Neuronal stem cell (in vitro differentiated cells): ENCODE results near the gene TBC1D4.

Experiments
- DNase-seq: peaks from one replicate; pipeline ENCODE4 v3.0.0-alpha.2; 2013; ENCODE audit warnings: low spot score
- H2AFZ ChIP-seq: one replicate; pipeline ENCODE4 v1.6.1; 2013; ENCODE audit warnings: mild to moderate bottlenecking, low read length, inconsistent platforms
- H2AK5ac ChIP-seq: 2 replicates; pipeline ENCODE4 v1.6.1; 2013; ENCODE audit warnings: low read depth, mild to moderate bottlenecking, inconsistent platforms, low read length, moderate library complexity, mixed read lengths
- H2BK120ac ChIP-seq: 2 replicates; pipeline ENCODE4 v1.6.1; 2013; ENCODE audit warnings: low read depth, mild to moderate bottlenecking, inconsistent platforms, low read length, moderate library complexity, mixed read lengths
- H2BK12ac ChIP-seq: one replicate; pipeline ENCODE4 v1.6.1; 2013; ENCODE audit warnings: low read length, inconsistent platforms
- H2BK15ac ChIP-seq: 2 replicates; pipeline ENCODE4 v1.6.1; 2013; ENCODE audit warnings: mild to moderate bottlenecking, low read length, inconsistent platforms, mixed read lengths
- H2BK5ac ChIP-seq: one replicate; pipeline ENCODE4 v1.6.1; 2013; ENCODE audit warnings: inconsistent platforms, mild to moderate bottlenecking, low read length, moderate library complexity
- H3K14ac ChIP-seq: one replicate; pipeline ENCODE4 v1.6.1; 2013; ENCODE audit warnings: low read length, inconsistent platforms
- H3K18ac ChIP-seq: 2 replicates; pipeline ENCODE4 v1.6.1; 2013; ENCODE audit warnings: low read length, inconsistent platforms
- H3K23ac ChIP-seq: 2 replicates; pipeline ENCODE4 v1.6.1; 2013; ENCODE audit warnings: low read depth, mild to moderate bottlenecking, mixed read lengths, low read length, inconsistent platforms; ENCODE audit not compliant: poor library complexity
- H3K27ac ChIP-seq: replicated peaks from 3 replicates; pipeline ENCODE4 v1.5.1; 2013; ENCODE audit warnings: low read length, inconsistent platforms
- H3K27me3 ChIP-seq, 3 experiments: 2 replicates each; pipeline ENCODE4 v1.6.1; 2013; ENCODE audit warnings: low read length in 3 of 3, mild to moderate bottlenecking in 2 of 3, inconsistent platforms in 1 of 3, low read depth in 1 of 3, mixed read lengths in 1 of 3, moderate library complexity in 1 of 3; ENCODE audit not compliant: control insufficient read depth in 3 of 3, insufficient read depth in 3 of 3
- H3K36me3 ChIP-seq, 2 donors: replicated peaks in 1 of 2; 2 replicates each; pipeline ENCODE4 v1.6.1; 2013; ENCODE audit warnings: low read length in 2 of 2; ENCODE audit not compliant: control insufficient read depth in 2 of 2, insufficient read depth in 2 of 2
- H3K4ac ChIP-seq: 2 replicates; pipeline ENCODE4 v1.6.1; 2013; ENCODE audit warnings: inconsistent platforms, mild to moderate bottlenecking, low read length, moderate library complexity
- H3K4me1 ChIP-seq, 2 donors: 1 replicate in 1 of 2; 2 replicates in 1 of 2; pipeline ENCODE4 v1.6.1; 2013; ENCODE audit warnings: low read length in 2 of 2, low read depth in 1 of 2; ENCODE audit not compliant: control insufficient read depth in 2 of 2, insufficient read depth in 1 of 2
- H3K4me2 ChIP-seq: one replicate; pipeline ENCODE4 v1.6.1; 2013; ENCODE audit warnings: mild to moderate bottlenecking, low read length, inconsistent platforms; ENCODE audit not compliant: insufficient read depth, poor library complexity, severe bottlenecking
- H3K4me3 ChIP-seq, 2 donors: 2 replicates each; pipeline ENCODE4 v1.5.1; 2013; ENCODE audit warnings: low read length in 2 of 2, mild to moderate bottlenecking in 2 of 2, inconsistent platforms in 1 of 2, moderate library complexity in 1 of 2
- H3K79me1 ChIP-seq: one replicate; pipeline ENCODE4 v1.6.1; 2013; ENCODE audit warnings: low read depth, mild to moderate bottlenecking, inconsistent platforms, low read length, moderate library complexity
- H3K9ac ChIP-seq: one replicate; pipeline ENCODE4 v1.6.1; 2013; ENCODE audit warnings: mild to moderate bottlenecking, low read depth, low read length, inconsistent platforms; ENCODE audit not compliant: poor library complexity
- H3K9me3 ChIP-seq, 2 donors: replicated peaks in 1 of 2; 2 replicates each; pipeline versions ENCODE3 to v1.6.1; 2013; ENCODE audit warnings: low read length in 2 of 2, mild to moderate bottlenecking in 2 of 2, inconsistent platforms in 1 of 2, low read depth in 1 of 2, mixed read lengths in 1 of 2, moderate library complexity in 1 of 2; ENCODE audit not compliant: control insufficient read depth in 2 of 2, insufficient read depth in 1 of 2
- H4K8ac ChIP-seq: one replicate; pipeline ENCODE4 v1.6.1; 2013; ENCODE audit warnings: low read depth, mild to moderate bottlenecking, inconsistent platforms, low read length, moderate library complexity
- H4K91ac ChIP-seq: one replicate; pipeline ENCODE4 v1.6.1; 2013; ENCODE audit warnings: low read length, low read depth, mild to moderate bottlenecking, inconsistent platforms; ENCODE audit not compliant: poor library complexity
- WGBS, 2 donors: extraction: QIAGEN DNeasy Blood & Tissue Kit; methylation state at CpG; one replicate each; pipeline ENCODE4 v1.1.7; 2013; ENCODE audit warnings: missing lambda C conversion rate in 2 of 2, mixed read lengths in 1 of 2; ENCODE audit not compliant: insufficient read length in 2 of 2, insufficient replicate concordance in 1 of 2; ENCODE audit errors: extremely low coverage in 2 of 2; 5-methylcytosine and 5-hydroxymethylcytosine counted together

Gene TBC1D4

GRCh38 chr13:75417656-75418055 is 64.3 kb downstream of the TBC1D4 start:
- Histone ChIP-seq H2BK15ac (no peak overlapping the region), H3K4ac (no peak overlapping the region)
- no CpG with 5 or more reads among the region's 2 CpGs for WGBS, 2 donors

GRCh38 chr13:75417012-75417384 is 65.0 kb downstream of the TBC1D4 start:
- no peak overlapping the region for H3K9ac ChIP-seq
- peak overlapping the region; percentile 45 for H3K23ac ChIP-seq
- H2AFZ ChIP-seq = no peak overlapping the region
- DNase-seq = no peak
- H3K27me3 ChIP-seq = no peaks in the 10 kb centered on the region
- no peaks in the 10 kb centered on the region for H3K36me3 ChIP-seq
- no CpG with 5 or more reads among the region's 6 CpGs for WGBS, 2 donors
- H2BK15ac ChIP-seq = peak overlapping the region; percentile 7
- no peak overlapping the region for H2BK120ac ChIP-seq
- no peak overlapping the region for H3K4me3 ChIP-seq
- no peak overlapping the region for H4K91ac ChIP-seq
- no peaks in the 10 kb centered on the region for H3K9me3 ChIP-seq
- no peaks in the 10 kb centered on the region for H3K79me1 ChIP-seq
- no peak overlapping the region for H3K4ac ChIP-seq
- no peak overlapping the region for H3K4me2 ChIP-seq
- H2BK5ac ChIP-seq = no peak overlapping the region
- H3K14ac ChIP-seq = no peak overlapping the region
- H2AK5ac ChIP-seq = peak overlapping the region; percentile 36
- H2BK12ac ChIP-seq = peak overlapping the region; percentile 2
- peak overlapping the region; percentile 83 for H3K18ac ChIP-seq
- H3K4me1 ChIP-seq = peaks cover 10 to 19% of the 10 kb centered on the region in 2 donors
- H4K8ac ChIP-seq = no peak overlapping the region
- no peak overlapping the region for H3K27ac ChIP-seq

More at GRCh38 chr13:75417656-75418055, 64.3 kb downstream of the TBC1D4 start:
- Histone ChIP-seq H2AK5ac (no peak overlapping the region), H2BK5ac (no peak overlapping the region), H3K23ac (no peak overlapping the region), H3K4me3 (no peak overlapping the region), H3K27ac (no peak overlapping the region), H4K91ac (no peak overlapping the region), H2BK120ac (no peak overlapping the region), H4K8ac (no peak overlapping the region), H3K36me3 (no peaks in the 10 kb centered on the region), H3K4me2 (no peak overlapping the region), H3K27me3 (no peaks in the 10 kb centered on the region), H3K79me1 (no peaks in the 10 kb centered on the region), H3K4me1 (peaks cover 10 to 19% of the 10 kb centered on the region in 2 donors), H2AFZ (no peak overlapping the region), H3K9me3 (no peaks in the 10 kb centered on the region), H2BK12ac (no peak overlapping the region), H3K14ac (no peak overlapping the region), H3K9ac (no peak overlapping the region), H3K18ac (no peak overlapping the region)
- DNase-seq = no peak

- Histone ChIP-seq H4K8ac (no peak overlapping the region), H3K4ac (no peak overlapping the region), H2AK5ac (peak overlapping the region; percentile 36), H3K14ac (no peak overlapping the region), H2BK5ac (no peak overlapping the region), H3K23ac (no peak overlapping the region), H2BK15ac (peak overlapping the region; percentile 7), H3K9me3 (no peaks in the 10 kb centered on the region), H4K91ac (no peak overlapping the region), H3K4me1 (peaks cover 10 to 19% of the 10 kb centered on the region in 2 donors), H2BK12ac (peak overlapping the region; percentile 2), H3K36me3 (no peaks in the 10 kb centered on the region), H3K9ac (no peak overlapping the region), H3K4me2 (no peak overlapping the region), H3K27me3 (no peaks in the 10 kb centered on the region), H2AFZ (peak overlapping the region; percentile 51), H3K4me3 (no peak overlapping the region), H3K79me1 (no peaks in the 10 kb centered on the region), H3K18ac (no peak overlapping the region), H2BK120ac (no peak overlapping the region), H3K27ac (no peak overlapping the region)
- no CpG with 5 or more reads among the region's 6 CpGs for WGBS, 2 donors
- DNase-seq = no peak
These were observed 65.5 kb downstream of the TBC1D4 start for GRCh38 chr13:75416327-75417011.

- Histone ChIP-seq H2BK120ac (no peak overlapping the region), H3K27me3 (no peaks in the 10 kb centered on the region), H3K9ac (no peak overlapping the region), H3K79me1 (no peaks in the 10 kb centered on the region), H3K23ac (no peak overlapping the region), H3K4me2 (no peak overlapping the region), H3K4me1 (peaks cover 10 to 19% of the 10 kb centered on the region in 2 donors), H3K36me3 (no peaks in the 10 kb centered on the region), H2BK5ac (no peak overlapping the region), H2BK12ac (no peak overlapping the region), H2BK15ac (no peak overlapping the region), H3K9me3 (no peaks in the 10 kb centered on the region), H4K91ac (no peak overlapping the region), H3K14ac (no peak overlapping the region), H2AFZ (no peak overlapping the region), H3K4ac (no peak overlapping the region), H3K18ac (no peak overlapping the region), H3K4me3 (no peak overlapping the region), H4K8ac (no peak overlapping the region), H2AK5ac (no peak overlapping the region), H3K27ac (no peak overlapping the region)
- no peak for DNase-seq
- WGBS, 2 donors = no CpG with 5 or more reads among the region's 1 CpG
These were observed 66.3 kb downstream of the TBC1D4 start for GRCh38 chr13:75415694-75416093.
